Caco-2 (cell line): Measurements from ENCODE around the gene CDH12. TPM values are rescaled to one million over a fixed set of nuclear protein-coding genes. Genes with fewer than 3 reads are reported as not detected.

ENCODE experiments used
- BruUV-seq: library from RNA; stranded (reverse); fragments of 400-500 nt; replicated peaks from 2 replicates; lab custom pipeline; 2021; lab: Mats Ljungman, UMichigan
- CTCF ChIA-PET: fragments of 300-600 bp; sonication (Branson Sonifier 250); formaldehyde crosslinking; loops from one replicate; lab custom pipeline; 2022; ENCODE audit warnings: antibody characterized with exemption; lab: Charles Lee
- POLR2A ChIA-PET: fragments of 300-600 bp; sonication (Branson Sonifier 250); formaldehyde crosslinking; loops from one replicate; lab custom pipeline; 2022; ENCODE audit warnings: antibody characterized with exemption; lab: Charles Lee
- DNase-seq, 2 experiments: peaks; one replicate each; pipeline versions ENCODE4 v3.0.0 to v3.0.0-alpha.2; 2020 to 2022
- H3K27me3 ChIP-seq: replicated peaks from 2 replicates; pipeline ENCODE4 v1.6.0; 2011; ENCODE audit warnings: low read length; ENCODE audit not compliant: control insufficient read depth, insufficient read depth
- H3K36me3 ChIP-seq: 2 replicates; pipeline ENCODE4 v1.5.1; 2011; ENCODE audit warnings: low read length; ENCODE audit not compliant: control insufficient read depth, insufficient read depth
- H3K4me1 ChIP-seq: fragments of 250-450 bp; sonication (Bioruptor Pico); 2 replicates; pipeline ENCODE4 v1.5.1; 2020; ENCODE audit warnings: mild to moderate bottlenecking
- H3K4me3 ChIP-seq: 2 replicates; pipeline ENCODE4 v1.5.1; 2011; ENCODE audit warnings: low read depth, mild to moderate bottlenecking, control low read depth, low read length
- H3K9me3 ChIP-seq: fragments of 250-450 bp; sonication (Bioruptor Pico); 2 replicates; pipeline ENCODE4 v1.5.1; 2020; ENCODE audit warnings: mild to moderate bottlenecking, moderate library complexity
- H3K27ac Mint-ChIP-seq: one replicate; pipeline ENCODE4 v1.8.0; 2022; ENCODE audit warnings: mixed read lengths; ENCODE audit not compliant: unreplicated experiment
- H3K27me3 Mint-ChIP-seq: one replicate; pipeline ENCODE4 v1.8.0; 2022; ENCODE audit warnings: mixed read lengths; ENCODE audit not compliant: insufficient read depth, unreplicated experiment
- H3K36me3 Mint-ChIP-seq: one replicate; pipeline ENCODE4 v1.8.0; 2022; ENCODE audit warnings: mild to moderate bottlenecking, mixed read lengths; ENCODE audit not compliant: insufficient read depth, unreplicated experiment
- H3K4me1 Mint-ChIP-seq: one replicate; pipeline ENCODE4 v1.8.0; 2022; ENCODE audit warnings: low read depth, mixed read lengths; ENCODE audit not compliant: unreplicated experiment
- H3K4me3 Mint-ChIP-seq: one replicate; pipeline ENCODE4 v1.8.0; 2022; ENCODE audit warnings: mild to moderate bottlenecking, moderate library complexity, mixed read lengths; ENCODE audit not compliant: unreplicated experiment
- H3K9me3 Mint-ChIP-seq: one replicate; pipeline ENCODE4 v1.8.0; 2022; ENCODE audit warnings: mixed read lengths; ENCODE audit not compliant: unreplicated experiment
- intact Hi-C: fragments of 100-400 bp; cut with micrococcal nuclease; formaldehyde crosslinking; loops from one replicate; pipeline ENCODE4 v1.10.0; 2022; ENCODE audit not compliant: unreplicated experiment
- total RNA-seq: library from RNA; stranded (reverse); gene quantifications from 2 replicates; pipeline ENCODE4 v1.2.3, GENCODE V29; 2022
- TF ChIP-seq, protein P1 (sequence below), 2 experiments: fragments of 200-600 bp in 1 of 2; IDR thresholded peaks; 1 replicate in 1 of 2; 2 replicates in 1 of 2; pipeline versions ENCODE4 v1.5.1 to v1.8.0; 2011 to 2022; ENCODE audit warnings: antibody characterized with exemption in 1 of 2, control low read depth in 1 of 2, inconsistent platforms in 1 of 2, low read depth in 1 of 2, low read length in 1 of 2, mild to moderate bottlenecking in 1 of 2, moderate library complexity in 1 of 2; ENCODE audit not compliant: insufficient read depth in 1 of 2, severe bottlenecking in 1 of 2, unreplicated experiment in 1 of 2

Gene CDH12
- total RNA-seq, 1 experiment from 2014 or later: not detected

DNA sequence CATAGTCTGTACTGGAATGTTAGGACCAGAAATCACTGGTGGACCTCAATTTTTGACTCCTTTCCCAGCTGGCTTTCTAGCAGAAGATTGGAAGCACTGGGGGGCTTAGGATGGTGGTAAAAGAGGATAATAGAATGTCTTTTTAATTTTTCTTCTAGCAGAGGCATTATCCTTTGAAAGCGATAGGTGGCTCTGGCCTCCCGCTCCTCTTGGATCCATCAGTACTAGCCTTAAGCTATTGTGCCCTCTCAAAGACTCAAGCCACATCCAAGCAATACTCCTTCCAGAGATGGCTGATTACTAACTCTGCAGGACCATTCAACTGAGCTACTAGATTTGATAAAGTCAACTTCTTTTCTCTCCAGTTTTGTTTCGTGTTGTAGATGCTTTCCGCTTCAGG, 610.6 kb downstream of the CDH12 start:
- Mint-ChIP-seq H3K4me1 (no peaks in the 10 kb centered on the region), H3K9me3 (no peaks in the 10 kb centered on the region), H3K36me3 (no peaks in the 10 kb centered on the region), H3K27ac (no peak overlapping the region), H3K27me3 (peaks cover 5% of the 10 kb centered on the region), H3K4me3 (no peak overlapping the region)
- peak; percentile 19 to 31 for DNase-seq
- H3K4me3 ChIP-seq: no peak overlapping the region
- H3K9me3 ChIP-seq: no peaks in the 10 kb centered on the region
- ChIA-PET POLR2A (no interaction called here), CTCF (no interaction called here)
- H3K36me3 ChIP-seq: no peaks in the 10 kb centered on the region
- TF ChIP-seq, protein P1, sequence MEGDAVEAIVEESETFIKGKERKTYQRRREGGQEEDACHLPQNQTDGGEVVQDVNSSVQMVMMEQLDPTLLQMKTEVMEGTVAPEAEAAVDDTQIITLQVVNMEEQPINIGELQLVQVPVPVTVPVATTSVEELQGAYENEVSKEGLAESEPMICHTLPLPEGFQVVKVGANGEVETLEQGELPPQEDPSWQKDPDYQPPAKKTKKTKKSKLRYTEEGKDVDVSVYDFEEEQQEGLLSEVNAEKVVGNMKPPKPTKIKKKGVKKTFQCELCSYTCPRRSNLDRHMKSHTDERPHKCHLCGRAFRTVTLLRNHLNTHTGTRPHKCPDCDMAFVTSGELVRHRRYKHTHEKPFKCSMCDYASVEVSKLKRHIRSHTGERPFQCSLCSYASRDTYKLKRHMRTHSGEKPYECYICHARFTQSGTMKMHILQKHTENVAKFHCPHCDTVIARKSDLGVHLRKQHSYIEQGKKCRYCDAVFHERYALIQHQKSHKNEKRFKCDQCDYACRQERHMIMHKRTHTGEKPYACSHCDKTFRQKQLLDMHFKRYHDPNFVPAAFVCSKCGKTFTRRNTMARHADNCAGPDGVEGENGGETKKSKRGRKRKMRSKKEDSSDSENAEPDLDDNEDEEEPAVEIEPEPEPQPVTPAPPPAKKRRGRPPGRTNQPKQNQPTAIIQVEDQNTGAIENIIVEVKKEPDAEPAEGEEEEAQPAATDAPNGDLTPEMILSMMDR (IDR thresholded peaks at IDR 0.05; ENCODE audit: insufficient read depth in 1 of 2, low read depth in 1 of 2, low read length in 1 of 2, severe bottlenecking in 1 of 2, unreplicated experiment in 1 of 2): peak in 1 of 2 experiments; percentile 43
- no peaks in the 10 kb centered on the region for H3K4me1 ChIP-seq
- no TSS peak for BruUV-seq
- no peaks in the 10 kb centered on the region for H3K27me3 ChIP-seq
- intact Hi-C loops: loop anchor here (5.0 kb wide), 1 partner anchor 895 kb away; no protein-coding TSS in a partner anchor

DNA sequence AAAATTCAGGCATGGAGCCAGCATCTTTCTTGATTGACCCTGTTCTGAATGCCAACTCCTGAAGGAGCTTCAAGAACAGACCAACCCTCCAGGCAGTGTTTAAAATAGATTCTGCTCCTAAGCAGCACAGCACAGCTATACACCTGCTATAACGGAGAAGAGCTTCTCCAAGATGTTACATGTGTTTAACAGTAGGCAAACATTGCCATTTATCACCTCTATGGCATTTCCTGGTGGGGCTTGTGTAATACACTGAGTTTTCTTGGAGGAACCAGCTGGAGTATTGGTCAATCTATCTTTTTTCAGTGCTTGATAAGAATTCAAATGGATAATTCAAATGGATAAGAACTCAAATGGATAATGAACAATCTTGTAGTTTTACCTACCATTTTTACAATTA, 615.1 kb downstream of the CDH12 start:
- H3K27me3 Mint-ChIP-seq: peaks cover 3% of the 10 kb centered on the region
- CTCF ChIA-PET: no interaction called here
- BruUV-seq: no TSS peak
- no peak overlapping the region for H3K4me3 Mint-ChIP-seq
- Histone ChIP-seq H3K9me3 (no peaks in the 10 kb centered on the region), H3K4me3 (no peak overlapping the region), H3K4me1 (no peaks in the 10 kb centered on the region), H3K36me3 (no peaks in the 10 kb centered on the region), H3K27me3 (no peaks in the 10 kb centered on the region)
- intact Hi-C loops: no loop called here
- DNase-seq: no peak
- no peaks in the 10 kb centered on the region for H3K36me3 Mint-ChIP-seq
- no peak overlapping the region for H3K27ac Mint-ChIP-seq
- POLR2A ChIA-PET: no interaction called here
- no peaks in the 10 kb centered on the region for H3K9me3 Mint-ChIP-seq
- H3K4me1 Mint-ChIP-seq: no peaks in the 10 kb centered on the region
- TF ChIP-seq, protein P1 (IDR thresholded peaks at IDR 0.05; ENCODE audit: insufficient read depth in 1 of 2, low read depth in 1 of 2, low read length in 1 of 2, severe bottlenecking in 1 of 2, unreplicated experiment in 1 of 2): no peak

DNA sequence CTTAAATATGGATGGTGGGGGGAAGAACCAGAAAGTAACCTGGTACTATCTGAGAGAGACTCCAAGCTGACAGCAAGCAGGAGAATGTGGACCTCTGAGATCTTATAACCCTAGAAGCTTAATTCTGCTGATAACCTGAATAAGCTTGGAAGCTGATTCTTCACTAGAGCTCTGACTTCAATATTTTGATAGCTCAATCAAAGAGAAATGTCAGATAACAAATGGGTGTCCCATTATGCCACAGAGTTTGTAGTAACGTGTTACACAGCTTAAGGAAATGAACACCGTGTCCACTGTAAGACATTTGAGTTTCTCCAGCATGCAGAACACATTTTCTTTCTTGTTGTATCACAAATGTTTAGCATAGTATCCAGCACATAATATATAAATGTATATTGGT, 626.7 kb downstream of the CDH12 start:
- TF ChIP-seq, protein P1 (IDR thresholded peaks at IDR 0.05; ENCODE audit: insufficient read depth in 1 of 2, low read depth in 1 of 2, low read length in 1 of 2, severe bottlenecking in 1 of 2, unreplicated experiment in 1 of 2): no peak
- ChIA-PET POLR2A (no interaction called here), CTCF (no interaction called here)
- Mint-ChIP-seq H3K4me1 (no peaks in the 10 kb centered on the region), H3K9me3 (no peaks in the 10 kb centered on the region), H3K27me3 (no peaks in the 10 kb centered on the region), H3K4me3 (no peak overlapping the region), H3K36me3 (no peaks in the 10 kb centered on the region), H3K27ac (no peak overlapping the region)
- Histone ChIP-seq H3K27me3 (no peaks in the 10 kb centered on the region), H3K36me3 (no peaks in the 10 kb centered on the region), H3K9me3 (no peaks in the 10 kb centered on the region), H3K4me1 (no peaks in the 10 kb centered on the region), H3K4me3 (no peak overlapping the region)
- no TSS peak for BruUV-seq
- no peak for DNase-seq
- intact Hi-C loops: no loop called here
